HepG2 (cell line): Measurements from ENCODE around the gene LINGO3.

Experiments used
- GABPA ChIP-seq, 2 experiments: IDR thresholded peaks; 2 replicates each; pipeline ENCODE4 v1.6.1; 2011 to 2016; ENCODE audit warnings: low read depth in 2 of 2, low read length in 1 of 2, missing biosample characterization in 1 of 2, missing genetic modification characterization in 1 of 2
- NFE2 ChIP-seq: sonication (generic); formaldehyde crosslinking; IDR thresholded peaks from 2 replicates; pipeline ENCODE4 v1.4.0; 2020; ENCODE audit warnings: missing genetic modification reagents
- STAT6 ChIP-seq: sonication (generic); formaldehyde crosslinking; IDR thresholded peaks from 2 replicates; pipeline ENCODE4 v1.4.0; 2020; ENCODE audit warnings: missing genetic modification reagents, mild to moderate bottlenecking, borderline replicate concordance
- TAF1 ChIP-seq: sonication (generic); formaldehyde crosslinking; IDR thresholded peaks from 2 replicates; pipeline ENCODE4 v1.4.0; 2020; ENCODE audit warnings: missing genetic modification reagents
- TEAD3 ChIP-seq: optimal IDR thresholded peaks from 2 replicates; pipeline ENCODE3; 2016; ENCODE audit warnings: borderline replicate concordance
- TFAP4 ChIP-seq: sonication (generic); IDR thresholded peaks from 2 replicates; pipeline ENCODE4 v1.6.1; 2016; ENCODE audit warnings: low read depth, borderline replicate concordance
- ZBTB33 ChIP-seq: sonication (generic); formaldehyde crosslinking; IDR thresholded peaks from 2 replicates; pipeline ENCODE4 v1.4.0; 2020; ENCODE audit warnings: missing genetic modification reagents
- ZKSCAN1 ChIP-seq: fragments of 150-350 bp; IDR thresholded peaks from 2 replicates; pipeline ENCODE4 v1.6.1; 2014; ENCODE audit warnings: low read length
- ZKSCAN5 ChIP-seq: sonication (generic); formaldehyde crosslinking; IDR thresholded peaks from 2 replicates; pipeline ENCODE4 v1.5.1; 2020; ENCODE audit warnings: mild to moderate bottlenecking, missing genetic modification reagents
- ZNF354B ChIP-seq: sonication (generic); formaldehyde crosslinking; IDR thresholded peaks from 2 replicates; pipeline ENCODE4 v1.8.0; 2022; ENCODE audit warnings: mild to moderate bottlenecking, missing genetic modification reagents

GRCh38 chr19:2328401-2329148 lies 20.6 kb upstream of the LINGO3 start, which contains the start of the genes LSM7 and SPPL2B:
- no peak for TF ChIP-seq GABPA (IDR thresholded peaks at IDR 0.05; ENCODE audit: low read depth, low read length)
- no peak for TF ChIP-seq GABPA (CRISPR knock-in tag; IDR thresholded peaks at IDR 0.05; ENCODE audit: low read depth)
- no peak for TF ChIP-seq STAT6 (CRISPR knock-in tag)
- no peak for TF ChIP-seq NFE2 (CRISPR knock-in tag)
- no peak for TF ChIP-seq ZNF354B (CRISPR knock-in tag)
- peak; percentile 91 for TF ChIP-seq TAF1
- TF ChIP-seq TFAP4: no peak
- 0 out of 2 replicates have a peak, but pooled peaks have one; percentile 25 for TF ChIP-seq ZBTB33 (CRISPR knock-in tag)
- no peak for TF ChIP-seq ZKSCAN5
- TF ChIP-seq TEAD3 (CRISPR knock-in tag): no peak
- TF ChIP-seq ZKSCAN1: no peak
